Endothelial cell of umbilical vein (primary cell): Measurements from ENCODE around the gene DPYD. TPM values are rescaled to one million over a fixed set of nuclear protein-coding genes. Genes with fewer than 3 reads are reported as not detected.

Source experiments
- BruUV-seq: library from RNA; stranded (reverse); fragments of 400-500 nt; replicated peaks from 2 replicates; lab custom pipeline; 2021; lab: Mats Ljungman, UMichigan
- CTCF ChIA-PET: fragments of 300-600, 350-600 bp; sonication (Branson Sonifier 250); formaldehyde crosslinking; loops from one replicate; lab custom pipeline; 2021; ENCODE audit warnings: antibody characterized with exemption, inconsistent platforms; lab: Charles Lee
- POLR2A ChIA-PET: fragments of 300-600, 350-600 bp; sonication (Branson Sonifier 250); formaldehyde crosslinking; loops from one replicate; lab custom pipeline; 2021; ENCODE audit warnings: antibody characterized with exemption, inconsistent platforms; lab: Charles Lee
- DNase-seq: peaks from one replicate; pipeline ENCODE4 v3.0.0-alpha.2; 2011; ENCODE audit warnings: low read depth, low spot score
- FAIRE-seq: peaks from 2 replicates; lab custom pipeline; 2011; peaks lifted over from hg19 to GRCh38; lab: Jason Lieb, UNC
- H2AFZ ChIP-seq: 2 replicates; pipeline ENCODE4 v1.6.0; 2012; ENCODE audit warnings: low read depth, low read length, control low read depth, inconsistent platforms
- H3K27ac ChIP-seq: 2 replicates; pipeline ENCODE4 v1.5.1; 2011; ENCODE audit warnings: low read depth, mild to moderate bottlenecking, control low read depth, low read length, moderate library complexity; ENCODE audit not compliant: insufficient read depth
- H3K27me3 ChIP-seq, 2 experiments: 2 replicates each; pipeline versions ENCODE4 v1.6.0 to v1.6.1; 2011; ENCODE audit warnings: low read length in 2 of 2, mixed read lengths in 1 of 2; ENCODE audit not compliant: control insufficient read depth in 2 of 2, insufficient read depth in 2 of 2
- H3K36me3 ChIP-seq, 2 experiments: 2 replicates in 1 of 2; 3 replicates in 1 of 2; pipeline ENCODE4 v1.5.1; 2011; ENCODE audit warnings: low read length in 2 of 2, mild to moderate bottlenecking in 1 of 2, moderate library complexity in 1 of 2; ENCODE audit not compliant: control insufficient read depth in 2 of 2, insufficient read depth in 2 of 2; ENCODE audit errors: extremely low read depth in 1 of 2
- H3K4me1 ChIP-seq: 3 replicates; pipeline ENCODE4 v1.5.1; 2011; ENCODE audit warnings: mild to moderate bottlenecking, low read length; ENCODE audit not compliant: control insufficient read depth, insufficient read depth; ENCODE audit errors: extremely low read depth
- H3K4me2 ChIP-seq: 2 replicates; pipeline ENCODE4 v1.6.1; 2011; ENCODE audit warnings: low read length, control low read depth, mixed read lengths; ENCODE audit not compliant: insufficient read depth
- H3K4me3 ChIP-seq, 3 experiments: fragments of 200-600 bp in 1 of 3; sonication (generic), shearing (Covaris generic) in 1 of 3; replicated peaks in 1 of 3; 2 replicates each; pipeline ENCODE4 v1.5.1; 2011 to 2016; ENCODE audit warnings: control low read depth in 3 of 3, low read length in 3 of 3, mild to moderate bottlenecking in 2 of 3, inconsistent platforms in 1 of 3, low read depth in 1 of 3, moderate library complexity in 1 of 3; ENCODE audit not compliant: insufficient read depth in 1 of 3
- H3K79me2 ChIP-seq: 2 replicates; pipeline ENCODE4 v1.6.0; 2012; ENCODE audit warnings: low read length, inconsistent platforms; ENCODE audit not compliant: control insufficient read depth, insufficient read depth
- H3K9ac ChIP-seq: replicated peaks from 2 replicates; pipeline ENCODE3; 2011; ENCODE audit warnings: low read length, control low read depth; ENCODE audit not compliant: insufficient read depth; ENCODE audit errors: extremely low read depth
- H3K9me1 ChIP-seq: replicated peaks from 3 replicates; pipeline ENCODE4 v1.6.0; 2011; ENCODE audit warnings: mild to moderate bottlenecking, low read length; ENCODE audit not compliant: control insufficient read depth, insufficient read depth; ENCODE audit errors: extremely low read depth
- H3K9me3 ChIP-seq: replicated peaks from 2 replicates; pipeline ENCODE4 v1.5.1; 2012; ENCODE audit warnings: low read length, inconsistent platforms; ENCODE audit not compliant: control insufficient read depth, insufficient read depth
- H4K20me1 ChIP-seq: replicated peaks from 2 replicates; pipeline ENCODE3; 2011; ENCODE audit warnings: mild to moderate bottlenecking, low read length; ENCODE audit not compliant: control insufficient read depth, insufficient read depth; ENCODE audit errors: extremely low read depth
- EZH2 ChIP-seq: IDR thresholded peaks from 2 replicates; pipeline ENCODE4 v1.6.1; 2012; ENCODE audit warnings: borderline replicate concordance, low read depth, mild to moderate bottlenecking, moderate library complexity, low read length, inconsistent platforms; ENCODE audit not compliant: severe bottlenecking
- FOS ChIP-seq: IDR thresholded peaks from 2 replicates; pipeline ENCODE4 v1.6.1; 2011; ENCODE audit warnings: mild to moderate bottlenecking, low read length, moderate library complexity, borderline replicate concordance; ENCODE audit not compliant: insufficient read depth
- MYC ChIP-seq: IDR thresholded peaks from one replicate; pipeline ENCODE4 v1.6.1; 2011; ENCODE audit warnings: mild to moderate bottlenecking, low read depth, low read length
- POLR2A ChIP-seq: IDR thresholded peaks from 2 replicates; pipeline ENCODE4 v1.6.1; 2012; ENCODE audit warnings: low read depth, mild to moderate bottlenecking, control low read depth, low read length
- POLR2AphosphoS5 ChIP-seq: IDR thresholded peaks from 2 replicates; pipeline ENCODE4 v1.6.1; 2012; ENCODE audit warnings: low read depth, mild to moderate bottlenecking, control low read depth, low read length, moderate library complexity; ENCODE audit not compliant: insufficient read depth
- dilution Hi-C: fragments of 300-500 bp; cut with MboI; formaldehyde crosslinking; loops from one replicate; pipeline ENCODE4 v1.15.0; 2019; ENCODE audit warnings: low sequenced_read_pairs; ENCODE audit not compliant: extremely low pct_ligation_motif_present
- intact Hi-C: fragments of 100-400 bp; cut with micrococcal nuclease; formaldehyde crosslinking; loops from one replicate; pipeline ENCODE4 v1.10.0; 2022
- polyA plus RNA-seq, 4 experiments: library from polyadenylated mRNA; depleted of rRNA in 3 of 4; stranded (reverse) in 3 of 4; unstranded in 1 of 4; fragments of >200 nt; gene quantifications; 2 replicates each; pipeline versions ENCODE4 v1.2.1 to v1.2.3, GENCODE V29; 2011 to 2012; ENCODE audit warnings: missing spikeins in 1 of 4
- total RNA-seq: library from RNA; stranded (reverse); gene quantifications from 2 replicates; pipeline ENCODE4 v1.2.3, GENCODE V29; 2021
- TF ChIP-seq, protein P1 (sequence below), 2 donors: IDR thresholded peaks; 1 replicate in 1 of 2; 2 replicates in 1 of 2; pipeline ENCODE4 v1.5.1; 2011; ENCODE audit warnings: low read length in 2 of 2, mild to moderate bottlenecking in 2 of 2, moderate library complexity in 2 of 2, control low read depth in 1 of 2, inconsistent platforms in 1 of 2, low read depth in 1 of 2; ENCODE audit not compliant: insufficient read depth in 1 of 2; ENCODE audit errors: extremely low read depth in 1 of 2
- TF ChIP-seq, protein P2 (sequence below): IDR thresholded peaks from 2 replicates; pipeline ENCODE4 v1.6.1; 2011; ENCODE audit not compliant: insufficient read depth, insufficient read length

Gene DPYD
- total and polyA plus RNA-seq, 2 donors (not counting 3 experiments of a cell fraction or from before 2014, with no cell fraction given), result 4.6 to 15.1 TPM

DNA sequence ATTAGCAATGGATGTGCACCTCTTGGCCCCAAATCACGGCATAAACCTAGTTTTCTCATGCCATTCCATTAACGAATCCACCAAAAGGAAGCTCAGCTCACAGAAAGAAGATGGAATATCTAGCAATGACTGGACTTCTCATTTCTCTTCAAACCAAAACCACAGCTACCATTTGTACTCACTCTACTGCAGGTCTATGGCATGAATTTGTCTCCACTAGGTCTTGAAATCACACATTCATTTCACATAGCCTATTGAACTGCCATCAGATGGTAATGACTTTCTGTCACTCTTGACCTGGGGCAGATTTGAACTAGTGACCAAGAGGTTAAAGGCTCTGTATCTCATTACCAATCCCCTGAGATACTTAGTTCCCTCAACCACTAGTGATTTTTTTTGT lies 382.7 kb downstream of the DPYD start:
- intact Hi-C loops, result no loop called here
- Histone ChIP-seq H3K9me3 (no peaks in the 10 kb centered on the region), H3K4me1 (peaks cover 9% of the 10 kb centered on the region), H3K79me2 (no peaks in the 10 kb centered on the region), H3K4me2 (no peak overlapping the region), H3K9ac (no peak overlapping the region), H3K27ac (no peak overlapping the region), H3K36me3 (no peaks in the 10 kb centered on the region), H3K27me3 (no peaks in the 10 kb centered on the region), H3K9me1 (no peaks in the 10 kb centered on the region), H3K4me3 (no peak overlapping the region), H4K20me1 (no peaks in the 10 kb centered on the region), H2AFZ (no peak overlapping the region)
- POLR2A ChIA-PET, result no interaction called here
- TF ChIP-seq MYC (no peak), EZH2 (no peak), POLR2A (no peak), POLR2AphosphoS5 (no peak), FOS (no peak)
- TF ChIP-seq, protein P1, sequence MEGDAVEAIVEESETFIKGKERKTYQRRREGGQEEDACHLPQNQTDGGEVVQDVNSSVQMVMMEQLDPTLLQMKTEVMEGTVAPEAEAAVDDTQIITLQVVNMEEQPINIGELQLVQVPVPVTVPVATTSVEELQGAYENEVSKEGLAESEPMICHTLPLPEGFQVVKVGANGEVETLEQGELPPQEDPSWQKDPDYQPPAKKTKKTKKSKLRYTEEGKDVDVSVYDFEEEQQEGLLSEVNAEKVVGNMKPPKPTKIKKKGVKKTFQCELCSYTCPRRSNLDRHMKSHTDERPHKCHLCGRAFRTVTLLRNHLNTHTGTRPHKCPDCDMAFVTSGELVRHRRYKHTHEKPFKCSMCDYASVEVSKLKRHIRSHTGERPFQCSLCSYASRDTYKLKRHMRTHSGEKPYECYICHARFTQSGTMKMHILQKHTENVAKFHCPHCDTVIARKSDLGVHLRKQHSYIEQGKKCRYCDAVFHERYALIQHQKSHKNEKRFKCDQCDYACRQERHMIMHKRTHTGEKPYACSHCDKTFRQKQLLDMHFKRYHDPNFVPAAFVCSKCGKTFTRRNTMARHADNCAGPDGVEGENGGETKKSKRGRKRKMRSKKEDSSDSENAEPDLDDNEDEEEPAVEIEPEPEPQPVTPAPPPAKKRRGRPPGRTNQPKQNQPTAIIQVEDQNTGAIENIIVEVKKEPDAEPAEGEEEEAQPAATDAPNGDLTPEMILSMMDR (IDR thresholded peaks at IDR 0.05; ENCODE audit: extremely low read depth in 1 of 2, insufficient read depth in 1 of 2, low read depth in 1 of 2, low read length in 2 of 2), result no peak
- TF ChIP-seq, protein P2, sequence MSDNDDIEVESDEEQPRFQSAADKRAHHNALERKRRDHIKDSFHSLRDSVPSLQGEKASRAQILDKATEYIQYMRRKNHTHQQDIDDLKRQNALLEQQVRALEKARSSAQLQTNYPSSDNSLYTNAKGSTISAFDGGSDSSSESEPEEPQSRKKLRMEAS, result no peak
- no TSS peak for BruUV-seq
- DNase-seq (no peak), FAIRE-seq (no peak)
- dilution Hi-C loops, result no loop called here
- CTCF ChIA-PET, result interaction anchor here (1.2 to 1.3 kb wide), 2 partner anchors 206 to 295 kb away, joined by 3 to 4 read pairs; no protein-coding TSS in a partner anchor
